CD4-positive, alpha-beta T cell treated with Interleukin-21 for 1 hour (primary cell): ENCODE results near the gene SRGAP3.
A peak's percentile ranks its signal among the peaks of the same experiment; 100 is the strongest.

ENCODE experiments used
- DNase-seq: peaks from one replicate; pipeline ENCODE4 v3.0.0-alpha.2; 2020

Gene SRGAP3

DNA sequence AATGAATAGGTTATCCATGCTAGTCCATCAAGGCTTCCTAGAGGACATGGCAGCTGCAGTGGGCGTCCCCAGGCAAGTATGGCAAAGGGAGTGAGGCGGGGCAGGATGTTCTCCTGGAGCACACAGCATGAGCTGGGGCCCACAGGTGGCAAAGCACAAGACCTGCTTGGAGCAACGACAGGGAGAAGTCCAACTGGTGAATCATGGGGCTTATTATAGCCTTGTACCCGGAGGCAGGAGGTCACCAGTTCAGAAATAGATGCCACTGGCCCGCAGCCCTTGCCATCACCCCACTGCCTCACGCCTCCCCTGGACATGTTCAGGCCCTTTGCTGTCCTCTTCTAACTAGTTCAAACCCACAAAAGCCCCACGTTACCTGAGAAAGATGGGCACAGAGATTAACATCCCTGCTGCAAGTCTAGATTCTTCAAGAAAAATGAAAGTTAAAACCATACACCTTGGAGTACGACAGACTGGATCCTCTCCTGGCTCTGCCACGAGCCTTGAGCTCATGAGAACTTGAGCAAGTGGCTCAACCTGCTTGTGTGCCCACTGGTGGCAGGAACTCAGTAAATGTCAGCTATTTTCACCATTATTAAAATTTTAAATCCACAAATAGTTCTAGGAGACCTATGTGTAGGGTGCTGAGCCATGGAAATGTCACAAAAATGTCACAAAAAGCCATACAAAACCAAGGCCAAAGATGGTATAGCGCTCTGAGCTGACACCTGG is 1.8 kb upstream of the SRGAP3 start:
- DNase-seq, result no peak

DNA sequence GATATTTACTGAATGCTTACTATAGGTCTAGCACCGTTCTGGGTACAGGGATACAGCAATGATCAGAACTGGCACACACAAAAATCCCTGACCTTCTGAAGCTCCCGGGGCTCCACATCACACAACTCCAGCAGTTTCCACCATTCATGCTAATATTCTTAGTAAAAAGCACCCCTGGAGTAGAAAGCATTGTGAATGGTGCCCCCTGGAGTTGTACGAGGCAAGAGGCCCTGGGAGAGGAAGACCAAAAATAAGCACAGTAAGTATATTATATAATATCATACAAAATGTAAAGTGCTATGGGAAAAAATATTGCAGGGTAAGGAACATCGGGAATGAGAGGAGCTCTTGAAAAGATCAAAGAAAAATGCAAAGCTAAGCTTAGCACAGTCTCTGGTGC is 790 bp upstream of the SRGAP3 start:
- DNase-seq, result no peak

DNA sequence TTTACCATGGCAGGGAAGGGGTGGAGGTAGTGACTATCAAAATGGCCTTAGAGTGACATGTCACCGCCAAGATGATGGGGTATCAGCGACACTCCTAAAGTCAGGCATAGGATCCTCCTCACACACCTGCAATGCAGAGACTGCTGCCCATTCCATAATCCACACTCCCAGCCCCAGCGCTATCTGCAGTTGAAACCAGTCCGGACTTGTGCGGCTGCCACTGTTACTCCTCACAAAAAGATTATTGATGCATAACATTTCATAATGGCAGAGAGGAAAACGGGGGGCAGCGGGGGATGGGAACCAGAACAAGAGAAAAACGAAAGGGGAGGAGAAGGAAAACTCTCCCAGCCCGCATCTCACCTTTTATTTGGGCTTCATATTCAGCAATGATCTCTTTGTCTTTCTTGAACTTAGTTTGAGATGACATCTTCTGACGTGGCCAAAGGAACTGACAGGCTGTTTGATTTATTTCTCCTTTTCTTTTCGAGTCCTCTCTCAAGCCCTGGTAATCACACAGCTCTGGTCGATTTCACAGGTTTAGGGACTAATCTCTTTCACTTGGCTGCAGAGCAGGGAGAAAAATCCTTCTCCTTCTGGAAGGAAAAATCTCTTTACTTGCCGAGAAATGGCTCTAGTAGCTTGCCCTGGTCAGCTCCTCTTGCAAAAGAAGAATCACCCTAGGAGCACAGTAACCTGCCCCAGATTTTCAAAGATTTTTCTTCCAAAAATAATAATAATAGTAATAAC is 749 bp downstream of the SRGAP3 start:
- DNase-seq, result peak; percentile 0

DNA sequence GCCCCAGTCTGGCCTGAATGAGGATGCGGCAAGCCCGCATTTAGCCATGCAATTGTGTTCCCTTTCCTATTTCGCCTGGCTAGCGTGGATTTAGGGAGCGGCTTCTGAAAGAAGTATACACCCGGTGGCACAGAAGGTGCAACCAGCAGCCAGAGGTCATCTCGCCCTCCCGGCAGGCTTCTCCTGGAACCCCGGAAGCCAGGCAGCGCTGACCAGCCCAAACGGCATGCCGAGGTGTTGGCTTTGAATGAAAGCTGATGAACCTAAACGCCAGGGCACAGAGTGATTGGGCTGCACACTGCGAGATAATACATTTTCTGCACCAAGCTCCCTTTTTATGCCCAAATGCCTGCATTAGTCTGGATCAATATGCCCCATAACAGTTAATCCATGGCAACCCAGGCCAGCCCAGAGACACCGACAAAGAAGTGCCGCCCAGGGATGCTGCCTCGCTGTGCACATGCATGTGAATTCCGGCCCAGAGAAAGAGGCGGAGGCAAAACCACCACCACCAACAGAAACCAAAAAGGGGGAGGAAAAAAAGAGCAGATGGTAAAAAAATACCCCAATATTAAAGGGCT is 1.4 kb downstream of the SRGAP3 start:
- peak; percentile 1 for DNase-seq

DNA sequence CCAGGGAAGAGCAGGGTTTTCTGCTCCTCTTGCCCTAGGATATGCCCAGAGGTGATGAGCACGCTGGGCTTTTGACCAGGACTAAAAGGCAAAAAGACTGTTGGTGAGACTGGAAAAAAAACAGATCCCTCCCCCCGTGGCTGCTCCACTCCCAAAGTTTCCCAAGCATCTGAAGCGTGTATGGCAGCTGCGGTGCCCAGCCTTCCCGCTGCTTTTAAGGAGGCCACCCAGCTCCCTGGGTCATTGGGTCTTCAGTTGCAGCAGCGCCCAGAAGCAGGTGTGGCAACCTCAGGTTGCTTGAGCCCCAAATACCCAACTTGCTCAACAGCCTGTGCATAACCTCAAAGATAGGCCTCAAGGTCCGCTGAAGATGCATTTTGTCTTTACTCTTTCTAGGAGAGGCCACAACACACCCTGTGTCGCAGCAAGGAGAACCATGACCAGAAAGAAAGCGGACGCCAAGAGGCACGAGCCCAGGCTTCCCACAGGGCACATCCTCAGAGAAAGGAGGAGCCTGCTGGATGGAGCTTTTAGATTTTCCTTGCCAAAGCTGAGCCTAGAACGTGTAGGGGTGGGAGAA is 2.0 kb downstream of the SRGAP3 start:
- no peak for DNase-seq

DNA sequence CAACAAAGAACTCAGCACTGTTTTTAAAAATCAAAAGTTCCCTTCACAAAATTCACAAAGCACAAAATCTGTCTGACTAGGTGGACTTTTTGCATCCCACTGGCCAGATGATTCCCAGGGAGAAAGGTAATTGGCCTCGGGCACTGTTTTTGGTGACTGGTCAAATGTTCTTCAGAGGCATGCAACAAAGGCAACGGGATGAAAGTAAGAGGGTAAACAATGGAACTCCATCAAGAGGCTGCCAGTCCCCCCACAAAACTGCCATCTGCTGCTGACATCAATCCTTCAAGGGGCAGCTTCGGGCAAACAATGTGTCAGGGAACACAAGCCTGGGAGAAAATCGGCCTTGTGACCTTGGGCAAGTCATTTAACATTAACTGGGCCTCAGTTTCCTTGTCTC is 3.3 kb downstream of the SRGAP3 start:
- DNase-seq, result no peak

DNA sequence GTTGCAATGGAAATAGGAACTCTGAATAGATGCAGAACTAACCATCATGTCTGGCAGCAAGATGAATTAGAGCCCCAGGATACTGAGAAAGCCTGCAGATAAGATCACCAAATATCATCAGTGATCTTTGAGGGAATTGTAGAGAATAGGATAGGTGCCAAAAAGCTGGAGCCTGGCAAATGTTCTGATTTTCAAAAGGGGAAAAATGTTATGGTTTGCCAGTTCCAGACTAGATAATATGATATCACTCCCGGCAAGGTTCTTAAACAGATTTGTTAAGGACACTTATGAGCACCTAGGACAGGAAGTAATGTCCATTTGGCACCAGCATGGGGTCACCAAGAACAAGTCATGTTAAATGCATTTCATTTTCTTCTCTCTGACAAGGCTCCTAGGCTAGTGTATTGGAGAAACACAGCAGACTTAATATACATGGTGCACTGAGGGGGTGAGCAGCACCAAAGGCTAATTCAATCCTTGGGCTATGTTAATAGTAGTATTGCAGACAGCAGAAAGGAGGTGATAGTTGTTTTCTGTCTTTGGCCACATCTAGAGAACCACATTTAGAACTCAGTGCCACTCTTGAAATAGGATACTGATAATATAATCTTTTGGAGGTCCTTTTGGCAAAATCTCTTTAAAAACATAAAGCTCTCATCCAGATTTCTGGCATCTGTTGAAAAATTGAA is 4.8 kb downstream of the SRGAP3 start:
- no peak for DNase-seq

DNA sequence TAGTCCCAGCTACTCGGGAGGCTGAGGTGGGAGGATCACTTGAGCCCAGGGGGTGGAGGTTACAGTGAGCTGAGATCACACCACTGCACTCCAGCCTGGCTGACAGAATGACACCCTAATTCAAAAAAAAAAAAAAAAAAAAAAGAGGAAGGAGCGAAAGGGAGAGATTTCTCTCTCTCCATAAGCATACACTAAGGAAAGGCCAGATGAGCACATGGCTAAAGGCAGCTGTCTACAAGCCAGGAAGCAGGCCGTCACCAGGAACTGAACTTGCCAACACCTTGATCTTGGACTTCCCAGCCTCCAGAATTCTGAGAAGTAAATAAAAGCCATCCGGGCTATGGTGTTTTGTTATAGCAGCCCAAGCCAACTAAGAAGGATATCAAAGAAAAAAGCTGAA is 7.5 kb downstream of the SRGAP3 start:
- no peak for DNase-seq

DNA sequence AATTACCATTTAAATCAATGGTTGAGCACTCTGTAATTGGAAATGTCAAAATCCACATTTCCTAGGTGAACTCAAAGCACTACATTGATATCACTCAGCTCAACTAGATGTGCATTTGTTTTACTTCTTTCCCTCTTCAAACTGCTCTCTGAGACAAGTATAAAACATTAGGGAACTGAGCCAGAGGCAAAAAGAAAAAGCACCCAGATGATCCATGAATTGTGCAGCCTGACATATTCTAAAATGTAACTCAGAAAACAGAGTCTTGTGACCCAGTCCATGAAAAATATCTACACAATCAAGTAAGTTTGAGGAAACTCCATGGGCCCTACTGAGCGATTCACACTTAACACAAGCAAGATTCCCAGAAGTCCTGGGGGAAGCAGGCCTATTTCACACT is 9.8 kb downstream of the SRGAP3 start:
- DNase-seq, result no peak

DNA sequence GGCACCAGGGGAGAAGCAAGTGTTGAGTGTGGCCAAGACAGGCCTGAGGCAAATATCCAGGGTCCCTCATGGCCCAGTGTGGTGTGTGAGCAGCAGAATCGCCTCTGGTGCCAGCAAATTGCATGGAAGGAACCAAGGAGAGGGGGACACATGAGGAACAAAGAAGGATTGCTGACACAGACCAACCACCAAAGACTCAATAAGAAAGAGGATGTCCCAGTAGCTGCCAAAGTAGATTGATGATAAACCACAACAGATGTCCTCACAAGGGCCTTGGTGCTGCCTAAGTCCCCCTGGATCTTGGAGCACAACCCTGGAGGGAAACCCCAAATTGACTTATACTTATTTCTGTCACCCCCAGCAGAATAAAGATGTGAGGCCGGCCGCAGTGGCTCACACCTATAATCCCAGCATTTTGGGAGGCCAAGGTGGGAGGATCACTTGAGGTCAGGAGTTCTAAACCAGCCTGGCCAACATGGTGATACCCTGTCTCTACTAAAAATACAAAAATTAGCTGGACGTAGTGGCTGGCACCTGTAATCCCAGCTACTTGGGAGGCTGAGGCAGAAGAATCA is 10.6 kb downstream of the SRGAP3 start:
- DNase-seq, result no peak

DNA sequence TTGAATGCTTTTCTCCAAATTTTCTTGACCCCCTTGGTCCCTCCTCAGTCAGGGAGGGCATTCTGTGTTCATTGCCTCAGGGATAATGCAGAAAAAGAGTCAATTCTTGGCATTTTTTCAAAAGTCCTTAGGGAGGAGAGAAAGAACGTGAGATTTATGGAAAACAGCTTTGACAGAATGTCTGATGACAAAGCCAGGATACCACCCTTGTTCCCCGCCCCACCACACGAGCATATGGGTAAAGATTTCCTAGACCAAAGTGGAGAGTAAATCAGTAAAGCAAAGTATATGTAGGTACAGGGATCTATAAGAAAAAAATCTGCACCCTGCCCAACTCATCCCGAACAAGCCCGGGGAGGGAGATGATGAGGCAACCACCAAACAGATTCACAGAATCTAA is 11.2 kb downstream of the SRGAP3 start:
- DNase-seq, result no peak

DNA sequence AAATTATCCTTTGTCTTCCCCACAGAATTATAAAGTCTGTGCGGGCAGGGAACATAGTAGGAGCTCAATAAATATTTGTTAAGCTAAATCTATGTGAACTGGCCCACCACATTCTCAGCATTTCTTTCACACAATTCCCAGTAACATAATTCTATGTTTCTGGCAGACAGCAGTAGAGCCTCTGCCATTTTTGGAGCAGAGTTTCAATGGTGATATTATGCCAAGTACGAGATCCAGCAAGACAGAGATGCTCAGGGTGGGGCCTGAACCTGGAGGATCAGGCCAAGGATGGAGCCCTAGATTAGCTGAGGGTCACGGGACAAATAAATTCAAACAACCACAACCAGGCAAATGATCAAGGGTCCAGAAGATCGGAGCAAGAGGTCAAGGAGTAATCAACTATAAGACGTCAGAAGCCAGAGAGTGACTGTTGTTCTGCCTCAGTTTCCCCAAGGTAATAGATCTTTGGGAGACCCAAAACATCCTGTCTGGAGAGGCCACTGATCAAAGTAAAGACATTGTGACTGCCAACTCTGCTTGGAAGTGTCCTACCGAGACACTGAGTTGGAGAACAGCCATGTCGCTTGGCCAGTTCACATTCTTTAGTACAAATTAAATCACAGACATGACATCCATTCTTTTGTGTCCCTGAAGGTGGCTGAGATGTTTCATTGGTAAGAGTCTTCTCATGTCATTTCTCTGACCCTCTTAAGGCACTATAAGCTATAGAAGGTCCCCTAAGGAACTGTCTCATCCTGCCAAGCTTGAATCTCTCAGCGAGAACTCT is 15.4 kb downstream of the SRGAP3 start:
- DNase-seq, result no peak

DNA sequence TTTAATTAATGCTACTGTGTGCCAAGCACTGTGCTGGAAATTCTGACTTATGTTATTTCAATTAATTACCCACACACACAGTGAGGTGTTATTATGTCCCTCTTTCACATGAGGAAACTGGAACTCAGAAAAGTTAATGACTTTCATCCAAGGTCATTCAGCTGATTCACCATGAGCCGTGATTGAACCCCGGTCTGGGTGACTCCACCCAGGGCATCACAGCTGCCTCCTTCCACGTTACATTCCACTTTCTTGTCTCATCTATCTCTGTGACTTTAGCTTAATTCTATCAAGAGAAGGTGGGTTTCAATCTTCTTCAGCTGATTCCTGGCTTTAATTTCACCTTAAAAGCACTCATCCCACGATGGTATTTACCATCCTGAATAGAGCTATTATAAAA is 16.3 kb downstream of the SRGAP3 start:
- no peak for DNase-seq

DNA sequence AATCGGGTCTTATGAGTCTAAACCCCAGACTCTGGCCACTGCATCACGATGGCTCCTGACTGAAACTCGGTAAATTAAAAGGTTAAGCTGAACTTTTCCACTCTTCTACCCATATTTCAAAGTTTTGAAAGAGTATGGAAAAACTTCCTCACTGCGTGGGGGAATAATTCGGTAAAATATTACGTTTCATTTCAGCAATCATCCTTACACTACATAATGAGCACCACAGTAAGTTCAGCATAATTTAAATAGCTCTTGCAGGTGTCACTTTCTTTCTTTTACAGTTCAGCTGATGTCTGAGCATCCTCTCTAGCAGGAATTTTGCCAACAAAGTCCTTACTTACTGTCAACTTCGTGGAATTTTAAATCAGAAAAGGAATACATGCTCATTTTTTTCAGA is 17.5 kb downstream of the SRGAP3 start:
- no peak for DNase-seq

DNA sequence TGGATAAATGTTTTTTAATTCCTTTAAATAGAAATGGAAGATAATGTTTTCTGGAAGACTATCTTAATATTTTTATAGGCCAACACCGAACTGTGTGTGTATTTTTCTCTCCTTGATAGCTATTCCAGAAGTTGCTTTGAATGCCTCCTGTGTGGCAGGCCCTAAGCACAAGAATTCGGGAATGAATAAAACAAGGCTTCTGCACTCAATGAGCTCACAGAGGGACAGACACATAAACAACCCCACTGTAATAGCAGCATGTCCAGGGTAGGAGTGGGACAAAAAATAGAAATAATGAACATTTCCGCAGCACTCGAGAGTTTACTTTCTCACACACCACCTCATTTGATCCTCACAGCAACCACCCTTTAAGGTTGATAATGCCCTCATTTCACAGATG is 18.0 kb downstream of the SRGAP3 start:
- DNase-seq, result no peak

DNA sequence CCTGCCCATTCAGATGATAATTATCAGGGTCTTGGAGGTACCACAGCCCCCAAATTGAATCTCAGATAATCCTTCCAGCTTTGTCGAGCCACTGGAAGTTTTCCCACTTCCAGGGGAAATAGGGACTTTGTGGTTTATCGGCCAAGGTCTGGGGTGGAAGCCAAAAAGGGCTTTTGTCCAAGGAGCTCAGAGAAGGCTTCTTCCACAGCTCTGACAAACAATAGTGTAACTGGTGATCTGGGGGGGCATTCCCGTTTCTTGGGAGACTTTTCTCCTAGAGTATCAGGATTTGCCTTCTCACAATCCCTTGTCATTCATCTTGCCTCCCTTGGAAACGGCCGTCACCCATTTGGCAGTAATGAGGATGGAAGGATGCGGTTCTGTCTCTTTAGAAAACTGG is 18.4 kb downstream of the SRGAP3 start:
- no peak for DNase-seq

DNA sequence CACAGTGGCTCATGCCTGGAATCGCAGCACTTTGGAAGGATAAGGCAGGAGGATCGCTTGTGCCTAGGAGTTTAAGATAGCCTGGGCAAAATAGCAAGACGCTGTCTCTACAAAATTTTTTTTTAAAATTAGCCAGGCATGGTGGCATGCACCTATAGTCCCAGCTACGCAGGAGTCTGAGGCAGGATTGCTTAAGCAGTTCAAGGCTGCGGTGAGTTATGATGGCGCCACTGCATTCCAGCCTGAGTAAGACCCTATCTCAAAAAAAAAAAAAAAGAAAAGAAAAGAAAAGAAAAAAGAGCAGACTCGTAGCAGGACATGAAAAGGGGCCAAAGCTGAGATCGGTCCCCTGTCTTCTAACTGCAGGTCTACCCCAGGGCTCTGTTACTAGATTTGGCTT is 18.9 kb downstream of the SRGAP3 start:
- DNase-seq, result no peak

DNA sequence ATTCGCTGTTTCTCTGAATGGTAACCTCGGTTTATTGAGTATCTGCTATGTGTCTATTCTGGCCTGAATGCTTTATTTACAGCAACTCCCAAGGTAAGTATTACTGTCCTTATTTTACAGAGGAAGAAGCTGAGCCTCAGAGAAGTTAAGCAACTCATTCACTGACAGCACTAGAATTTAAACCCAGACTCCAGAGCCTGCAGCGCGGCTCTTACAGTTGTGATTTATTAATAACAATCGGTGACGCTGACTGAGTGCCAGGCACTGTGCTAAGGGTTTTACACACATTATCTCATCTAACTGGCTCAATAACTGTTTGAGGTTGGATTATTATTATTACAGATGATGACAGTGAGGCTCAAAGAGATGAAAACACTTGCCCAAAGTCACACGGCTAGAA is 19.6 kb downstream of the SRGAP3 start:
- no peak for DNase-seq

DNA sequence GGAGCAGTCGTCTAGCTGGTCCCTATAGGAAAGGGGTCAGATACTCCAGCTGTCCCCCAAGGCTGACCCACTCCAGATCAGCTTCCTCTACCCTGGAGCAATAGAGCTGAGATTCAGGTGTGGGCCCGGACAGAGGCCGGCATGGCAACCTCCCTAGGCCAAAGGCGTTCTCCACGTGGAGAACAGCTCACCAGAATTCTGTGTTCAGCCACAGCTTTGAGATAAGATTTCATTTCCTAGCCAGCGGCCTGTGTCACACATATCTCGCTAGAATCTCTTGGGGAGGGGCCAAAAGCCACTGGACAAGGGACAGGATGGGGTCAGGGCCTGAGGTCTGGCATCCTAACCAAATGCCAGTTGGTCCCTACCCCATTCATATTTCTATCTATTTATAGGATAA is 20.1 kb downstream of the SRGAP3 start:
- no peak for DNase-seq

DNA sequence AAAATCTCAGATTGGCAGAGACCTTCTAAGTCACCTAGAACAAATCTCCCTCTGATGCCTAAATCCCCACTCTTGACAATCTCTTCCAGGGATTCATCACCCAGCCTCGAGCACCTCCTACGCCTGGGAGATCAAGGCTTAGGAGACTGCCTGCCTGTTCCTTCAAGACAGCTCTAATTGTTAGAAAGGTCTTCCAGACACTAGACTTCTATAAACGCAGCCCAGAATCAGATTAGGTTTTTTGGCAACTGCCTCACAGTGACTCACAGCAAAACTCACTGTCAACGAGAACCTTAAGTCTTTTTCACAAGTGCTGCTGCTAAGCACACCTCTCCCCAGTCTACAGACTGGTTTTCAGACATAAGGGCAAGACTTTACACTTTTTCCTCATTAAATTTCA is 23.1 kb downstream of the SRGAP3 start:
- DNase-seq, result no peak

DNA sequence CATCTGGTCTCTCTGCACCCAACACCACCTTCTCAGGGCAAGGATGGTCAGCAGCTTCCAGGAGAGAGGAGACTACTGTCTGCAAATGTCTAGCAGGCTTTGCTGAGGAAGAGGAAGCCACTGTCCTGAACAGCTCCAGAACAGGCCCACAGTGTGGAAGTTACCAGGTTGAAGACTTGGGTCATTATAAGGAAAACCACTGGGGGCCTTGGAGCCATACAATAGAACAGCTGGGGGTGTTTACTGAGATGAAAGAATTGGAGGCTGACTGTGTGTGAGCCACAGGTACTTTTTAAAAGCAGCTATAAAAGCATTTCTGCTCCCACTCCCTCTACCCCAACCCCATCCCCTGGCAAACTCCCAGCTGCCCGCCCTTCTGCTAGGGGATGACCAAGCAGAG is 24.2 kb downstream of the SRGAP3 start:
- no peak for DNase-seq

DNA sequence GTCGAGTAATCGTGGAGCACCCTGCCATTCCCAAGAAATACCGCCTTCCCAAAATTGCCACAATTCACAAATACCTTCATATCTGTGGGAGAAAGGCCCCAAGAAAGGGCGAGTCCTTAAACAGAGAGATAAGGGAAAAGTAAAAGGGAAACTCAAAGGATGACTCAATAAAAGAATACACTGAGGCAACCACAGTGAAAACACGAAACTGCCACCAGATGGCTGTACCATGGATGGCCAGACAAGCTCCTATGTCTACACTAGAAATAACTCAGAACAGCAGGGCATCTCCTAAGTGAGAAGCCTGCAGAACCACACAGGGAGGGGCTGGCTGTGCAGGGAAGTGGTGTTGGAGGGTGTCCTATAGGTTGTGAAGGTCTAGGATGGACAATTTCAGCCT is 25.0 kb downstream of the SRGAP3 start:
- no peak for DNase-seq
